HEK293 (cell line): ENCODE results near the gene WNT5B.

Source experiments
- GLI2 ChIP-seq: fragments of 450-650 bp; formaldehyde crosslinking; IDR thresholded peaks from 2 replicates; pipeline ENCODE4; 2017; ENCODE audit warnings: missing biosample characterization, missing genetic modification characterization, low read depth, borderline replicate concordance
- KLF8 ChIP-seq: fragments of 450-650 bp; formaldehyde crosslinking; IDR thresholded peaks from 2 replicates; pipeline ENCODE4 v1.5.1; 2016; ENCODE audit warnings: missing biosample characterization, missing genetic modification characterization
- MZF1 ChIP-seq: fragments of 450-650 bp; formaldehyde crosslinking; IDR thresholded peaks from 2 replicates; pipeline ENCODE4 v1.5.1; 2017; ENCODE audit warnings: missing biosample characterization, missing genetic modification characterization, borderline replicate concordance
- SP7 ChIP-seq: fragments of 450-650 bp; formaldehyde crosslinking; IDR thresholded peaks from 2 replicates; pipeline ENCODE4 v1.5.1; 2016; ENCODE audit warnings: missing biosample characterization, missing genetic modification characterization
- WT1 ChIP-seq: fragments of 450-650 bp; formaldehyde crosslinking; IDR thresholded peaks from 2 replicates; pipeline ENCODE4 v1.5.1; 2016; ENCODE audit warnings: missing biosample characterization, missing genetic modification characterization
- ZBTB17 ChIP-seq: fragments of 450-650 bp; formaldehyde crosslinking; IDR thresholded peaks from 2 replicates; pipeline ENCODE4 v1.5.1; 2016; ENCODE audit warnings: missing biosample characterization, missing genetic modification characterization
- ZNF112 ChIP-seq: fragments of 450-650 bp; formaldehyde crosslinking; IDR thresholded peaks from 2 replicates; pipeline ENCODE4 v1.5.0; 2017; ENCODE audit warnings: missing biosample characterization, missing genetic modification characterization
- ZNF138 ChIP-seq: fragments of 450-650 bp; formaldehyde crosslinking; IDR thresholded peaks from 2 replicates; pipeline ENCODE4 v1.5.1; 2016; ENCODE audit warnings: missing biosample characterization, missing genetic modification characterization, borderline replicate concordance
- ZNF2 ChIP-seq: fragments of 450-650 bp; formaldehyde crosslinking; IDR thresholded peaks from 2 replicates; pipeline ENCODE4 v1.5.1; 2016; ENCODE audit warnings: missing biosample characterization, missing genetic modification characterization
- ZNF324 ChIP-seq: fragments of 450-650 bp; formaldehyde crosslinking; IDR thresholded peaks from 2 replicates; pipeline ENCODE4 v1.5.1; 2016; ENCODE audit warnings: missing biosample characterization, missing genetic modification characterization
- ZNF366 ChIP-seq: fragments of 450-650 bp; formaldehyde crosslinking; conservative IDR thresholded peaks from 2 replicates; pipeline ENCODE4 v1.5.1; 2016; ENCODE audit warnings: missing biosample characterization, missing genetic modification characterization
- ZNF530 ChIP-seq: fragments of 450-650 bp; formaldehyde crosslinking; IDR thresholded peaks from 2 replicates; pipeline ENCODE4 v1.5.1; 2016; ENCODE audit warnings: low read depth, missing biosample characterization, missing genetic modification characterization
- ZNF560 ChIP-seq: fragments of 450-650 bp; formaldehyde crosslinking; IDR thresholded peaks from 2 replicates; pipeline ENCODE4 v1.5.1; 2017; ENCODE audit warnings: missing biosample characterization, missing genetic modification characterization, borderline replicate concordance
- ZNF585B ChIP-seq: fragments of 450-650 bp; formaldehyde crosslinking; IDR thresholded peaks from 2 replicates; pipeline ENCODE4 v1.5.1; 2016; ENCODE audit warnings: missing biosample characterization, missing genetic modification characterization
- ZNF660 ChIP-seq: fragments of 450-650 bp; IDR thresholded peaks from 2 replicates; pipeline ENCODE4 v1.5.1; 2018; ENCODE audit warnings: missing biosample characterization, mild to moderate bottlenecking, missing genetic modification characterization
- ZNF707 ChIP-seq: fragments of 450-650 bp; formaldehyde crosslinking; IDR thresholded peaks from 2 replicates; pipeline ENCODE4 v1.5.1; 2016; ENCODE audit warnings: missing biosample characterization, missing genetic modification characterization
- ZNF747 ChIP-seq: fragments of 450-650 bp; formaldehyde crosslinking; IDR thresholded peaks from 2 replicates; pipeline ENCODE4 v1.5.1; 2016; ENCODE audit warnings: missing biosample characterization, missing genetic modification characterization
- ZNF792 ChIP-seq: fragments of 450-650 bp; formaldehyde crosslinking; IDR thresholded peaks from 2 replicates; pipeline ENCODE4 v1.5.1; 2016; ENCODE audit warnings: missing biosample characterization, missing genetic modification characterization
- ZNF843 ChIP-seq: fragments of 450-650 bp; formaldehyde crosslinking; IDR thresholded peaks from 2 replicates; pipeline ENCODE4 v1.5.1; 2016; ENCODE audit warnings: missing biosample characterization, missing genetic modification characterization
- ZSCAN30 ChIP-seq: fragments of 450-650 bp; IDR thresholded peaks from 2 replicates; pipeline ENCODE4 v1.5.1; 2018; ENCODE audit warnings: missing biosample characterization, mild to moderate bottlenecking, missing genetic modification characterization, moderate library complexity
- TF ChIP-seq, protein P1 (sequence below): fragments of 450-650 bp; formaldehyde crosslinking; IDR thresholded peaks from 2 replicates; pipeline ENCODE4 v1.5.1; 2017; ENCODE audit warnings: missing biosample characterization, missing genetic modification characterization
- TF ChIP-seq, protein P2 (sequence below): fragments of 450-650 bp; formaldehyde crosslinking; IDR thresholded peaks from 2 replicates; pipeline ENCODE4 v1.5.1; 2016; ENCODE audit warnings: missing biosample characterization, missing genetic modification characterization
- TF ChIP-seq, protein P3 (sequence below): fragments of 450-650 bp; formaldehyde crosslinking; IDR thresholded peaks from 2 replicates; pipeline ENCODE4 v1.5.1; 2016; ENCODE audit warnings: missing biosample characterization, missing genetic modification characterization
- TF ChIP-seq, protein P4 (sequence below): fragments of 450-650 bp; formaldehyde crosslinking; IDR thresholded peaks from 2 replicates; pipeline ENCODE4 v1.5.1; 2016; ENCODE audit warnings: missing biosample characterization, missing genetic modification characterization
- TF ChIP-seq, protein P5 (sequence below): fragments of 450-650 bp; formaldehyde crosslinking; IDR thresholded peaks from 2 replicates; pipeline ENCODE4 v1.5.1; 2016; ENCODE audit warnings: missing biosample characterization, missing genetic modification characterization
- TF ChIP-seq, protein P6 (sequence below): fragments of 450-650 bp; formaldehyde crosslinking; IDR thresholded peaks from 2 replicates; pipeline ENCODE4; 2016; ENCODE audit warnings: missing biosample characterization, missing genetic modification characterization
- TF ChIP-seq, protein P7 (sequence below): fragments of 450-650 bp; formaldehyde crosslinking; IDR thresholded peaks from 2 replicates; pipeline ENCODE4 v1.5.1; 2016; ENCODE audit warnings: missing biosample characterization, missing genetic modification characterization

WNT5B gene

DNA sequence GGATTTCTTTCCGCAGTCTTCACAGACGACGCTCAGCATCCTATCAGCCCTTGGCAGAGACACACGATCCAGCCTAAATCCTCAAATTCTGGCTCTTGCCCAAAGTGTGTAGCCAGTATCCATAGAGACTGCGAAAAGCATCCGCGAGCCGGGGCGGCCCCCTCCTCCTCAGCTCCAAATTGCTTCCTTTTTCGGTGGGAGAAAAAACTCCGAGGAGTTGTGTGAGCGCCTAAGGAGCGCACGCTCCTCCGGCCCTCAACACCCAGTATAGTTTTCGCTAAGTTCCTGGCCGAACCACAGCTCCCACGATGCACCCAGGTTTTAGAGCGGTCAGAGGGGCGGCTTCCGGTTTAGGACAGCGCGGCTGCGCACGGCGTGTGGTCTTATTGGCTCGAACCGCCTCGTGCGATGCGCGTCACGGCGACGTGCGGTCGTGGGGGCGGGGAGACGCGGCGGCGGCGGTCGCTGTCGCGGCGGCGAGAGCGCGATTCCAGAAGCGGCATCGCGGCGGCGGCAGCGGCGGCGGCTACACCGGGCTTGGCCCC is 61.6 kb downstream of the WNT5B start, which contains the start of gene ADIPOR2 (continued):
- TF ChIP-seq, protein P1, sequence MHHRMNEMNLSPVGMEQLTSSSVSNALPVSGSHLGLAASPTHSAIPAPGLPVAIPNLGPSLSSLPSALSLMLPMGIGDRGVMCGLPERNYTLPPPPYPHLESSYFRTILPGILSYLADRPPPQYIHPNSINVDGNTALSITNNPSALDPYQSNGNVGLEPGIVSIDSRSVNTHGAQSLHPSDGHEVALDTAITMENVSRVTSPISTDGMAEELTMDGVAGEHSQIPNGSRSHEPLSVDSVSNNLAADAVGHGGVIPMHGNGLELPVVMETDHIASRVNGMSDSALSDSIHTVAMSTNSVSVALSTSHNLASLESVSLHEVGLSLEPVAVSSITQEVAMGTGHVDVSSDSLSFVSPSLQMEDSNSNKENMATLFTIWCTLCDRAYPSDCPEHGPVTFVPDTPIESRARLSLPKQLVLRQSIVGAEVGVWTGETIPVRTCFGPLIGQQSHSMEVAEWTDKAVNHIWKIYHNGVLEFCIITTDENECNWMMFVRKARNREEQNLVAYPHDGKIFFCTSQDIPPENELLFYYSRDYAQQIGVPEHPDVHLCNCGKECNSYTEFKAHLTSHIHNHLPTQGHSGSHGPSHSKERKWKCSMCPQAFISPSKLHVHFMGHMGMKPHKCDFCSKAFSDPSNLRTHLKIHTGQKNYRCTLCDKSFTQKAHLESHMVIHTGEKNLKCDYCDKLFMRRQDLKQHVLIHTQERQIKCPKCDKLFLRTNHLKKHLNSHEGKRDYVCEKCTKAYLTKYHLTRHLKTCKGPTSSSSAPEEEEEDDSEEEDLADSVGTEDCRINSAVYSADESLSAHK (tag by site-specific recombination), result no peak
- TF ChIP-seq SP7 (tag by site-specific recombination) (0 out of 2 replicates have a peak, but pooled peaks have one; percentile 8), ZNF843 (tag by site-specific recombination) (no peak), ZSCAN30 (tag by site-specific recombination) (peak; percentile 41; the same call in 1 of the 2 replicates), KLF8 (no peak), ZNF530 (no peak), WT1 (tag by site-specific recombination) (no peak), GLI2 (tag by site-specific recombination) (no peak), ZNF560 (tag by site-specific recombination) (no peak), ZNF2 (no peak), ZNF747 (no peak), MZF1 (tag by site-specific recombination) (no peak; the same call in 1 of the 2 replicates), ZNF366 (tag by site-specific recombination) (peak; percentile 38; the same call in 1 of the 2 replicates), ZNF792 (tag by site-specific recombination) (no peak), ZNF585B (tag by site-specific recombination) (no peak), ZNF660 (peak; percentile 60; the same call in 1 of the 2 replicates), ZBTB17 (tag by site-specific recombination) (peak; percentile 84), ZNF324 (tag by site-specific recombination) (peak; percentile 49; the same call in 1 of the 2 replicates), ZNF707 (tag by site-specific recombination) (no peak), ZNF112 (no peak), ZNF138 (tag by site-specific recombination) (no peak)
- TF ChIP-seq, protein P2, sequence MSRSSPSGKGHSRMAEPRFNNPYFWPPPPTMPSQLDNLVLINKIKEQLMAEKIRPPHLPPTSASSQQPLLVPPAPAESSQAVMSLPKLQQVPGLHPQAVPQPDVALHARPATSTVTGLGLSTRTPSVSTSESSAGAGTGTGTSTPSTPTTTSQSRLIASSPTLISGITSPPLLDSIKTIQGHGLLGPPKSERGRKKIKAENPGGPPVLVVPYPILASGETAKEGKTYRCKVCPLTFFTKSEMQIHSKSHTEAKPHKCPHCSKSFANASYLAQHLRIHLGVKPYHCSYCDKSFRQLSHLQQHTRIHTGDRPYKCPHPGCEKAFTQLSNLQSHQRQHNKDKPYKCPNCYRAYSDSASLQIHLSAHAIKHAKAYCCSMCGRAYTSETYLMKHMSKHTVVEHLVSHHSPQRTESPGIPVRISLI (tag by site-specific recombination), result peak; percentile 85
- TF ChIP-seq, protein P3, sequence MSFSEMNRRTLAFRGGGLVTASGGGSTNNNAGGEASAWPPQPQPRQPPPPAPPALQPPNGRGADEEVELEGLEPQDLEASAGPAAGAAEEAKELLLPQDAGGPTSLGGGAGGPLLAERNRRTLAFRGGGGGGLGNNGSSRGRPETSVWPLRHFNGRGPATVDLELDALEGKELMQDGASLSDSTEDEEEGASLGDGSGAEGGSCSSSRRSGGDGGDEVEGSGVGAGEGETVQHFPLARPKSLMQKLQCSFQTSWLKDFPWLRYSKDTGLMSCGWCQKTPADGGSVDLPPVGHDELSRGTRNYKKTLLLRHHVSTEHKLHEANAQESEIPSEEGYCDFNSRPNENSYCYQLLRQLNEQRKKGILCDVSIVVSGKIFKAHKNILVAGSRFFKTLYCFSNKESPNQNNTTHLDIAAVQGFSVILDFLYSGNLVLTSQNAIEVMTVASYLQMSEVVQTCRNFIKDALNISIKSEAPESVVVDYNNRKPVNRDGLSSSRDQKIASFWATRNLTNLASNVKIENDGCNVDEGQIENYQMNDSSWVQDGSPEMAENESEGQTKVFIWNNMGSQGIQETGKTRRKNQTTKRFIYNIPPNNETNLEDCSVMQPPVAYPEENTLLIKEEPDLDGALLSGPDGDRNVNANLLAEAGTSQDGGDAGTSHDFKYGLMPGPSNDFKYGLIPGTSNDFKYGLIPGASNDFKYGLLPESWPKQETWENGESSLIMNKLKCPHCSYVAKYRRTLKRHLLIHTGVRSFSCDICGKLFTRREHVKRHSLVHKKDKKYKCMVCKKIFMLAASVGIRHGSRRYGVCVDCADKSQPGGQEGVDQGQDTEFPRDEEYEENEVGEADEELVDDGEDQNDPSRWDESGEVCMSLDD (tag by site-specific recombination), result peak; percentile 40
- TF ChIP-seq, protein P4, sequence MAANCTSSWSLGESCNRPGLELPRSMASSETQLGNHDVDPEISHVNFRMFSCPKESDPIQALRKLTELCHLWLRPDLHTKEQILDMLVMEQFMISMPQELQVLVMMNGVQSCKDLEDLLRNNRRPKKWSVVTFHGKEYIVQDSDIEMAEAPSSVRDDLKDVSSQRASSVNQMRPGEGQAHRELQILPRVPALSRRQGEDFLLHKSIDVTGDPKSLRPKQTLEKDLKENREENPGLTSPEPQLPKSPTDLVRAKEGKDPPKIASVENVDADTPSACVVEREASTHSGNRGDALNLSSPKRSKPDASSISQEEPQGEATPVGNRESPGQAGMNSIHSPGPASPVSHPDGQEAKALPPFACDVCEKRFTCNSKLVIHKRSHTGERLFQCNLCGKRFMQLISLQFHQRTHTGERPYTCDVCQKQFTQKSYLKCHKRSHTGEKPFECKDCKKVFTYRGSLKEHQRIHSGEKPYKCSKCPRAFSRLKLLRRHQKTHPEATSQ (tag by site-specific recombination), result no peak
- TF ChIP-seq, protein P5, sequence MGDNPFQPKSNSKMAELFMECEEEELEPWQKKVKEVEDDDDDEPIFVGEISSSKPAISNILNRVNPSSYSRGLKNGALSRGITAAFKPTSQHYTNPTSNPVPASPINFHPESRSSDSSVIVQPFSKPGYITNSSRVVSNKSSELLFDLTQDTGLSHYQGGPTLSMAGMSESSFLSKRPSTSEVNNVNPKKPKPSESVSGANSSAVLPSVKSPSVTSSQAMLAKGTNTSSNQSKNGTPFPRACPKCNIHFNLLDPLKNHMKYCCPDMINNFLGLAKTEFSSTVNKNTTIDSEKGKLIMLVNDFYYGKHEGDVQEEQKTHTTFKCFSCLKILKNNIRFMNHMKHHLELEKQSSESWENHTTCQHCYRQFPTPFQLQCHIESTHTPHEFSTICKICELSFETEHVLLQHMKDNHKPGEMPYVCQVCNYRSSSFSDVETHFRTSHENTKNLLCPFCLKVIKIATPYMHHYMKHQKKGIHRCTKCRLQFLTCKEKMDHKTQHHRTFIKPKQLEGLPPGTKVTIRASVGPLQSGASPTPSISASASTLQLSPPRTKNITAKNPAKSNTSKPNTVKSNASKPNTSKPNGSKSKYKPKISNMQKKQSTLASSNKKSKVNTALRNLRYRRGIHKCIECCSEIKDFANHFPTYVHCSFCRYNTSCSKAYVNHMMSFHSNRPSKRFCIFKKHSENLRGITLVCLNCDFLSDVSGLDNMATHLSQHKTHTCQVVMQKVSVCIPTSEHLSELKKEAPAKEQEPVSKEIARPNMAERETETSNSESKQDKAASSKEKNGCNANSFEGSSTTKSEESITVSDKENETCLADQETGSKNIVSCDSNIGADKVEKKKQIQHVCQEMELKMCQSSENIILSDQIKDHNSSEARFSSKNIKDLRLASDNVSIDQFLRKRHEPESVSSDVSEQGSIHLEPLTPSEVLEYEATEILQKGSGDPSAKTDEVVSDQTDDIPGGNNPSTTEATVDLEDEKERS, result no peak
- TF ChIP-seq, protein P6, sequence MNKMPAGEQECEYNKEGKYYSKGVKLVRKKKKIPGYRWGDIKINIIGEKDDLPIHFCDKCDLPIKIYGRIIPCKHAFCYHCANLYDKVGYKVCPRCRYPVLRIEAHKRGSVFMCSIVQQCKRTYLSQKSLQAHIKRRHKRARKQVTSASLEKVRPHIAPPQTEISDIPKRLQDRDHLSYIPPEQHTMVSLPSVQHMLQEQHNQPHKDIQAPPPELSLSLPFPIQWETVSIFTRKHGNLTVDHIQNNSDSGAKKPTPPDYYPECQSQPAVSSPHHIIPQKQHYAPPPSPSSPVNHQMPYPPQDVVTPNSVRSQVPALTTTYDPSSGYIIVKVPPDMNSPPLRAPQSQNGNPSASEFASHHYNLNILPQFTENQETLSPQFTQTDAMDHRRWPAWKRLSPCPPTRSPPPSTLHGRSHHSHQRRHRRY (tag by site-specific recombination), result no peak
- TF ChIP-seq, protein P7, sequence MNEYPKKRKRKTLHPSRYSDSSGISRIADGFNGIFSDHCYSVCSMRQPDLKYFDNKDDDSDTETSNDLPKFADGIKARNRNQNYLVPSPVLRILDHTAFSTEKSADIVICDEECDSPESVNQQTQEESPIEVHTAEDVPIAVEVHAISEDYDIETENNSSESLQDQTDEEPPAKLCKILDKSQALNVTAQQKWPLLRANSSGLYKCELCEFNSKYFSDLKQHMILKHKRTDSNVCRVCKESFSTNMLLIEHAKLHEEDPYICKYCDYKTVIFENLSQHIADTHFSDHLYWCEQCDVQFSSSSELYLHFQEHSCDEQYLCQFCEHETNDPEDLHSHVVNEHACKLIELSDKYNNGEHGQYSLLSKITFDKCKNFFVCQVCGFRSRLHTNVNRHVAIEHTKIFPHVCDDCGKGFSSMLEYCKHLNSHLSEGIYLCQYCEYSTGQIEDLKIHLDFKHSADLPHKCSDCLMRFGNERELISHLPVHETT (tag by site-specific recombination), result 0 out of 2 replicates have a peak, but pooled peaks have one; percentile 39
